IMR-90 (cell line): ENCODE measurements around the gene TRIM24. TPM values are rescaled to one million over a fixed set of nuclear protein-coding genes. Genes with fewer than 3 reads are reported as not detected.

ENCODE experiments used
- ATAC-seq: fragments of 200-7000 bp; cut with Tn5 transposase; 2 replicates; pipeline ENCODE4 v1.9.1; 2020; ENCODE audit warnings: low read depth, mild to moderate bottlenecking, moderate library complexity
- BruUV-seq: library from RNA; stranded (reverse); fragments of 400-500 nt; replicated peaks from 2 replicates; lab custom pipeline; 2021; lab: Mats Ljungman, UMichigan
- CTCF ChIA-PET: fragments of 300-600 bp; formaldehyde crosslinking; extraction: SDS; loops from one replicate; lab custom pipeline; 2021; ENCODE audit warnings: antibody characterized with exemption; lab: Yijun Ruan, JAX
- POLR2A ChIA-PET: fragments of 300-600 bp; sonication (Branson Sonifier 250); formaldehyde crosslinking; loops from one replicate; lab custom pipeline; 2022; ENCODE audit warnings: antibody characterized with exemption; ENCODE audit not compliant: unreplicated experiment; lab: Charles Lee
- DNase-seq: peaks from one replicate; pipeline ENCODE4 v3.0.0; 2013
- H2AFZ ChIP-seq: replicated peaks from 2 replicates; pipeline ENCODE3; 2013; ENCODE audit warnings: low read length, mild to moderate bottlenecking; ENCODE audit not compliant: poor library complexity
- H2AK5ac ChIP-seq: 2 replicates; pipeline ENCODE4 v1.6.1; 2013; ENCODE audit warnings: low read depth, low read length, inconsistent platforms
- H2AK9ac ChIP-seq: replicated peaks from 2 replicates; pipeline ENCODE3; 2013; ENCODE audit warnings: mild to moderate bottlenecking, low read depth, low read length, moderate library complexity; ENCODE audit not compliant: poor library complexity
- H2BK120ac ChIP-seq: 2 replicates; pipeline ENCODE4 v1.6.1; 2013; ENCODE audit warnings: low read depth, low read length, inconsistent platforms
- H2BK15ac ChIP-seq: 3 replicates; pipeline ENCODE4 v1.6.1; 2013; ENCODE audit warnings: low read depth, low read length, inconsistent platforms
- H2BK20ac ChIP-seq: 2 replicates; pipeline ENCODE4 v1.6.1; 2013; ENCODE audit warnings: low read depth, mild to moderate bottlenecking, inconsistent platforms, low read length, moderate library complexity
- H2BK5ac ChIP-seq: 2 replicates; pipeline ENCODE4 v1.6.1; 2013; ENCODE audit warnings: mild to moderate bottlenecking, low read depth, low read length, inconsistent platforms; ENCODE audit not compliant: poor library complexity, severe bottlenecking
- H3K14ac ChIP-seq: replicated peaks from 2 replicates; pipeline ENCODE4 v1.6.1; 2013; ENCODE audit warnings: low read depth, low read length, inconsistent platforms
- H3K18ac ChIP-seq: 2 replicates; pipeline ENCODE4 v1.6.1; 2013; ENCODE audit warnings: low read depth, low read length, control low read depth
- H3K23ac ChIP-seq: 2 replicates; pipeline ENCODE4 v1.6.1; 2013; ENCODE audit warnings: low read depth, low read length, inconsistent platforms
- H3K27ac ChIP-seq: 2 replicates; pipeline ENCODE4 v1.5.1; 2013; ENCODE audit warnings: mild to moderate bottlenecking, control low read depth, low read length; ENCODE audit not compliant: insufficient read depth
- H3K27me3 ChIP-seq: 2 replicates; pipeline ENCODE4 v1.6.1; 2013; ENCODE audit warnings: low read length; ENCODE audit not compliant: control insufficient read depth, insufficient read depth
- H3K36me3 ChIP-seq: 2 replicates; pipeline ENCODE4 v1.6.1; 2013; ENCODE audit warnings: low read length, mixed read lengths; ENCODE audit not compliant: control insufficient read depth, insufficient read depth
- H3K4ac ChIP-seq: 2 replicates; pipeline ENCODE4 v1.6.1; 2013; ENCODE audit warnings: low read depth, low read length, inconsistent platforms
- H3K4me1 ChIP-seq: 2 replicates; pipeline ENCODE4 v1.6.1; 2013; ENCODE audit warnings: low read length, mixed read lengths; ENCODE audit not compliant: control insufficient read depth, insufficient read depth
- H3K4me2 ChIP-seq: 2 replicates; pipeline ENCODE4 v1.6.1; 2013; ENCODE audit warnings: low read depth, mild to moderate bottlenecking, control low read depth, low read length, moderate library complexity
- H3K4me3 ChIP-seq: 2 replicates; pipeline ENCODE4 v1.5.1; 2013; ENCODE audit warnings: low read depth, mild to moderate bottlenecking, control low read depth, low read length, moderate library complexity; ENCODE audit not compliant: insufficient read depth
- H3K56ac ChIP-seq: 2 replicates; pipeline ENCODE4 v1.6.1; 2013; ENCODE audit warnings: low read length, inconsistent platforms; ENCODE audit not compliant: insufficient read depth; ENCODE audit errors: extremely low read depth
- H3K79me1 ChIP-seq, 2 experiments: 2 replicates each; pipeline ENCODE4 v1.6.1; 2013; ENCODE audit warnings: low read length in 2 of 2, inconsistent platforms in 1 of 2, low read depth in 1 of 2
- H3K9ac ChIP-seq: 2 replicates; pipeline ENCODE4 v1.6.1; 2013; ENCODE audit warnings: low read depth, low read length, control low read depth
- H3K9me1 ChIP-seq: 2 replicates; pipeline ENCODE4 v1.6.1; 2013; ENCODE audit warnings: low read length, inconsistent platforms; ENCODE audit not compliant: insufficient read depth
- H3K9me3 ChIP-seq: 2 replicates; pipeline ENCODE4 v1.6.1; 2013; ENCODE audit warnings: low read length; ENCODE audit not compliant: control insufficient read depth, insufficient read depth
- H4K20me1 ChIP-seq: 2 replicates; pipeline ENCODE4 v1.6.1; 2013; ENCODE audit warnings: low read length, inconsistent platforms; ENCODE audit not compliant: insufficient read depth
- H4K5ac ChIP-seq: 2 replicates; pipeline ENCODE4 v1.6.1; 2013; ENCODE audit warnings: mild to moderate bottlenecking, low read depth, low read length, control low read depth
- H4K8ac ChIP-seq, 2 experiments: 2 replicates each; pipeline ENCODE4 v1.6.1; 2013; ENCODE audit warnings: low read depth in 2 of 2, low read length in 2 of 2, control low read depth in 1 of 2, inconsistent platforms in 1 of 2
- H4K91ac ChIP-seq: 2 replicates; pipeline ENCODE4 v1.6.1; 2013; ENCODE audit warnings: low read depth, low read length, inconsistent platforms; ENCODE audit not compliant: insufficient read depth
- CEBPB ChIP-seq: IDR thresholded peaks from 2 replicates; pipeline ENCODE4 v1.6.1; 2012; ENCODE audit warnings: low read depth, low read length, improper control_type of control experiment
- FOS ChIP-seq: fragments of 150-350 bp; IDR thresholded peaks from 2 replicates; pipeline ENCODE4 v1.6.1; 2016; ENCODE audit warnings: low read depth, low read length
- MXI1 ChIP-seq: IDR thresholded peaks from 2 replicates; pipeline ENCODE4 v1.6.1; 2012; ENCODE audit warnings: low read depth, mild to moderate bottlenecking, low read length, moderate library complexity, borderline replicate concordance
- dilution Hi-C: fragments of 300-500 bp; cut with HindIII; formaldehyde crosslinking; loops from one replicate; pipeline ENCODE4 v1.14.3; 2018; ENCODE audit warnings: low sequenced_read_pairs; ENCODE audit not compliant: unreplicated experiment
- in situ Hi-C: fragments of 300-500 bp; cut with MboI; formaldehyde crosslinking; loops from 3 replicates; pipeline ENCODE4 v1.14.3; 2019; ENCODE audit warnings: low sequenced_read_pairs, inconsistent platforms, mixed read lengths
- intact Hi-C: fragments of 100-400 bp; cut with micrococcal nuclease; formaldehyde crosslinking; loops from 2 replicates; pipeline ENCODE4 v1.10.0; 2022
- polyA plus RNA-seq, 3 experiments: library from polyadenylated mRNA; depleted of rRNA; stranded (reverse); fragments of >200 nt; gene quantifications; 2 replicates each; pipeline ENCODE4 v1.2.3, GENCODE V29; 2012; ENCODE audit warnings: low replicate concordance in 1 of 3
- total RNA-seq: library from RNA; depleted of rRNA; stranded (reverse); fragments of >200 nt; gene quantifications from 2 replicates; pipeline ENCODE4 v1.2.3, GENCODE V29; 2012

TRIM24 gene
- total and polyA plus RNA-seq, 2 of the 4 experiments (the other 2 are of a cell fraction): 4.1 to 5.7 TPM

DNA sequence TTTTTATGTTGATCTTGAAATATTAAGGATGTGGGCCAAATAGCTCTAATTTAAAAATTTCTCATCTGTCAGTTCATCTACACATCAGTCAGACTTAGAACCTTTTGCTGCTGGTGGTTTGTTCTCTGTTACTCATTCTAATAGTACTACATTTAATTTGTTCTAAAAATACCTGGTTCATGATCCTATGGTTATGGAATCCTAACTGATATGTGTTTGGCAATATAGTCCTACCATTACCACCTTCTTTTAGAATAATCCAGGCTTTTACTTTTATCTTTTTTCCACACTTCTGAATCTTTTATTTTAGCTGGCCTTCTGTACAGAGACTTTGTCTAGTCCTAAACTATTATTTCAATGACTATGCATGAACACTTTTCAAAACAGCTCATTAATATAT, 124.2 kb downstream of the TRIM24 start:
- DNase-seq: peak; percentile 19
- H3K9me1 ChIP-seq: no peaks in the 10 kb centered on the region

More for the DNA sequence above, 124.2 kb downstream of the TRIM24 start:
- Histone ChIP-seq H3K4ac (no peak overlapping the region), H2BK20ac (no peak overlapping the region), H3K18ac (no peak overlapping the region), H2BK120ac (no peak overlapping the region), H3K4me1 (no peaks in the 10 kb centered on the region), H3K14ac (no peak overlapping the region), H2AK5ac (no peak overlapping the region), H3K4me3 (no peak overlapping the region), H4K20me1 (no peaks in the 10 kb centered on the region), H3K9me3 (no peaks in the 10 kb centered on the region), H2AFZ (no peak overlapping the region), H2BK15ac (no peak overlapping the region), H4K5ac (no peak overlapping the region), H3K27ac (no peak overlapping the region), H3K9ac (no peak overlapping the region), H3K23ac (no peak overlapping the region), H2BK5ac (no peak overlapping the region), H3K36me3 (peaks cover under 1% of the 10 kb centered on the region; the same call in 1 of the 2 replicates), H3K4me2 (no peak overlapping the region), H4K8ac (no peak overlapping the region), H3K27me3 (no peaks in the 10 kb centered on the region), H3K56ac (no peak overlapping the region), H3K79me1 (no peaks in the 10 kb centered on the region), H2AK9ac (no peak overlapping the region), H4K91ac (no peak overlapping the region)
- dilution Hi-C loops (no loop called here), intact Hi-C loops (no loop called here), in situ Hi-C loops (no loop called here)
- ChIA-PET POLR2A (no interaction called here), CTCF (no interaction called here)
- 0 out of 2 replicates have a peak, but pooled peaks have one; percentile 32 for ATAC-seq
- BruUV-seq: no TSS peak
- TF ChIP-seq FOS: no peak
- TF ChIP-seq MXI1: no peak
- peak; percentile 20; the same call in 1 of the 2 replicates for TF ChIP-seq CEBPB
